ENCODE results near the gene LY6G5C.

The LY6G5C gene

DNA sequence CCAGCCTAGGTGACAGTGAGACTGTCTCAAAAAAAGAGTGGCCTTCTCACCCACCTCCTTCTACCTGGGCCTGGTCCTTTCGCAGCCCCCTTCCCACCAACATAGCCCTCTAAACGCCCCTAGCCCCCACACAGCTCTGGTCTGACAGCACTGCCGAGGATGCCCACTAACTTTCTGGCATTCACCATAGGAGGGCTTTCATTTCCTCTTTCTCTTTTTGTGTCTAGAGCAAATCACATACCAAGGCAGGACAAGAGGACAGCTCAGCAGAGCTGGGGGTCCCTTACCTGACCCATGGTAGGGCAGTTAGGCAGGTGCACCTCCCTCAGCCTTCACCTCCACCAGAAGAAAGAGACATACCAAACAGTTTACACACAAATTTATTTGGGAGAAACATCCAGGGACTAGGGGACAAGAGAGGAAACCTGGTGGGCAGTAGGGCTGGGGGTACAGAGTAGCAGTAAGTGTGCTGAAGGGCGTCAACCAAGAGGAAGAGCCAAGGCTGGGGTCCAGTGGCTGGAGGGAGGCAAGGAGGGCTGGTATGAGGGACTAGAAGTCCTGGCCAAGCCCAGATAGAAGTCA is 4.5 kb downstream of the LY6G5C start:
- DNase-seq (ENCODE audit: low spot score) = no peak
- TF ChIP-seq, protein P1, sequence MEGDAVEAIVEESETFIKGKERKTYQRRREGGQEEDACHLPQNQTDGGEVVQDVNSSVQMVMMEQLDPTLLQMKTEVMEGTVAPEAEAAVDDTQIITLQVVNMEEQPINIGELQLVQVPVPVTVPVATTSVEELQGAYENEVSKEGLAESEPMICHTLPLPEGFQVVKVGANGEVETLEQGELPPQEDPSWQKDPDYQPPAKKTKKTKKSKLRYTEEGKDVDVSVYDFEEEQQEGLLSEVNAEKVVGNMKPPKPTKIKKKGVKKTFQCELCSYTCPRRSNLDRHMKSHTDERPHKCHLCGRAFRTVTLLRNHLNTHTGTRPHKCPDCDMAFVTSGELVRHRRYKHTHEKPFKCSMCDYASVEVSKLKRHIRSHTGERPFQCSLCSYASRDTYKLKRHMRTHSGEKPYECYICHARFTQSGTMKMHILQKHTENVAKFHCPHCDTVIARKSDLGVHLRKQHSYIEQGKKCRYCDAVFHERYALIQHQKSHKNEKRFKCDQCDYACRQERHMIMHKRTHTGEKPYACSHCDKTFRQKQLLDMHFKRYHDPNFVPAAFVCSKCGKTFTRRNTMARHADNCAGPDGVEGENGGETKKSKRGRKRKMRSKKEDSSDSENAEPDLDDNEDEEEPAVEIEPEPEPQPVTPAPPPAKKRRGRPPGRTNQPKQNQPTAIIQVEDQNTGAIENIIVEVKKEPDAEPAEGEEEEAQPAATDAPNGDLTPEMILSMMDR (IDR thresholded peaks at IDR 0.05; ENCODE audit: extremely low read depth, missing control alignments) = no peak

DNA sequence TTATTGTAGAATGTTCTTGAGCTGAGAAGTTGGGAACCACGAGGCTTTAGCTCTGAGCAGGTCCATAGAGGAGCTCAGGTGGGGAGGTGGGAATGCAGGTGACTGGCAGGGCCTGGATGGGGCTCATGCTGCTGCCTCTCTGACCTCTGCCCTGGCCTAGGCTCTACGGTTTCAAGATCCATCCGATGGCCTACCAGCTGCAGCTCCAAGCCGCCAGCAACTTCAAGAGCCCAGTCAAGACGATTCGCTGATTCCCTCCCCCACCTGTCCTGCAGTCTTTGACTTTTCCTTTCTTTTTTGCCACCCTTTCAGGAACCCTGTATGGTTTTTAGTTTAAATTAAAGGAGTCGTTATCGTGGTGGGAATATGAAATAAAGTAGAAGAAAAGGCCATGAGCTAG is 11.2 kb downstream of the LY6G5C start, which contains the start of gene LY6G5B:
LY6G5B (plus strand) TSS at position 301 of the 400 bp plus-strand sequence. CDS start 975 bp downstream, outside the sequence.
- TF ChIP-seq, protein P1 (IDR thresholded peaks at IDR 0.05; ENCODE audit: extremely low read depth, missing control alignments) = no peak

DNA sequence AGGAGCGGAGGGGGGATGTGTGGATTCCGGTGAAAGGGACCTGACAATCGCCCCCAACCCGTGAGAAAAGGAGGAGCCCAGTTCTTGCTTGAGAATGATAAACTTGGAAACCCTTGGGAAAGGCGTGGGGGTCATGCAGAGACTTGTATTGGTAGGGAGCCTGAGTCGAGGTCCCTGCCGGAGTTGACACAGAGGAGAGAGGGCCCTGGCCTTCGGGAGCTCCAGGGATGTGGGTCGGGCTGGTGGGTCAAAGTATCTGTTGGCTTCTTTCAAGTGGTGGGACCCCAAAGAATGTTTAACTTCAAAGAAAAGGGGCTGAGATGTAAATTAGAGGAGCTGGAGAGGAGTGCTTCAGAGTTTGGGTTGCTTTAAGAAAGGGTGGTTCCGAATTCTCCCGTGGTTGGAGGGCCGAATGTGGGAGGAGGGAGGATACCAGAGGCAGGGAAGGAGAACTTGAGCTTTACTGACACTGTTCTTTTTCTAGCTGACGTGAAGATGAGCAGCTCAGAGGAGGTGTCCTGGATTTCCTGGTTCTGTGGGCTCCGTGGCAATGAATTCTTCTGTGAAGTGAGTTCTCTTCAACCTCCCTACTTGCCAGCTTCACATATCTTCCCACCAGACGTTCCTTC is 14.4 kb downstream of the LY6G5C start:
- TF ChIP-seq, protein P1 (IDR thresholded peaks at IDR 0.05; ENCODE audit: extremely low read depth, missing control alignments) = no peak
- no peak for DNase-seq (ENCODE audit: low spot score)

More for the DNA sequence above, 11.2 kb downstream of the LY6G5C start, which contains the start of gene LY6G5B:
- DNase-seq (ENCODE audit: low spot score) = no peak

DNA sequence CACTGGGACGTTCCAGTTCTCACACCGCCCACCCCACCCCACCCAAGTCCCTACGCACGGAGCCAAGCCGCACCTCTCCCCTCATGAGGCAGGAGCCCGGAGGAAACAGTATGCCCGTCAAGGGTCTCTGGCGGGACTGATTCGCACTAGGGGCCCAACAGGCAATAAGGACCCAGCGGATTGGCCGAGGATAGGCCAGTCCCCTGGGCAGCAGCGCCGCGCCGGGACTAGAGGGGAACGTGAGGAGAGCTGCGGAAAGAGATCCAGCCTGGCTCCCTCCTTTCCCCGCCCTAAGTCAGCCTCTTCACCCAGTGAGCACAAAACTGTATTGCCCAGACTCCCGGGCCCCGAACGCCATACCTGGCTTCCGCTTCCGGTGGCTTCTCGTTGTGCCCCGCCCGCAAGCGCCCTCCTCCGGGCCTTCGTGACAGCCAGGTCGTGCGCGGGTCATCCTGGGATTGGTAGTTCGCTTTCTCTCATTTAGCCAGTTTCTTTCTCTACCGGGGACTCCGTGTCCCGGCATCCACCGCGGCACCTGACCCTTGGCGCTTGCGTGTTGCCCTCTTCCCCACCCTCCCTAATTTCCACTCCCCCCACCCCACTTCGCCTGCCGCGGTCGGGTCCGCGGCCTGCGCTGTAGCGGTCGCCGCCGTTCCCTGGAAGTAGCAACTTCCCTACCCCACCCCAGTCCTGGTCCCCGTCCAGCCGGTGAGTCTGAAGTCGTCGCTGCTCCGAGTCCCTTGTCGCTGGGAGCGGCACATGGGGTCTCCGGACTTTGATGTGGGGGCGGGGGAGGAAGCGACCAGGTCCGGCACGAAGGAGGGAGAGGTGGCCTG is 15.1 kb downstream of the LY6G5C start, which contains the start of gene CSNK2B:
CSNK2B (plus strand) TSS at position 580 of the 836 bp plus-strand sequence. CDS start 752 bp downstream, outside the sequence.
- peak; percentile 95 for DNase-seq (ENCODE audit: low spot score)
- TF ChIP-seq, protein P1 (IDR thresholded peaks at IDR 0.05; ENCODE audit: extremely low read depth, missing control alignments) = no peak

DNA sequence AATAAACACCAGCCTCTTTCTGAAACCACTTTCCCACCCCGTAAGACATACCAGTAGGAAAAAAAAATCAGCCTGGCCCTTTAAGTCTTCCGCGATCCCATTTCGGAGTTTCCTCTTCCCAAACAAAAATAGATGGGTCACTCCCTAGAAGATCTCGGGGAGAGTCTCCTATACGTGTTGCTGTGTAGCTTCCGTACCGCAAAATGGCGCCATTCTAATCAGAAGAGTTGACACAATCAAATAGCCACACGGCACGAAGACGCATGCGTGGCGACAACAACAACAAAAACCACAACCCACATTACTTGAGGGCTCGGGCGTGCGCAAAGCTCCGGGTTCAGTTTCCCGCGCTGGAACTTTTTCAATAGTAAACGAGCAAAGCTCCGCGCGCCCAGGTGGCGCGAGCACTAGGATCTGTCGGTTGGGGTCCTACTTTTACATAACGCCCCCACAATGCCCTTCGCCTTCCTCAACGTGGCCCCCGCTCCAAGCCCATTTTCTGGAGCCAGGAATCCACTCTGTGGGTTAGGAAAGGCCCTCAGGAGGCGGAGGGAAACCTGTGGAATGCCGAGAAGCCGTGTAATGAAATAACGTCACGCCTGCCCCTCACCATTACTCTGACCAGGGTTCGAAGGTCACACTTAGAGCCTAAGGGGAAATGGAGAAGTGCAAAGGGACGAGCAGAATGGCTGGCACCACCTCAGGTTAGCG is 15.9 kb downstream of the LY6G5C start, which contains the start of gene GPANK1:
GPANK1 (minus strand) TSS at position 208 of the 711 bp plus-strand sequence. CDS start 519 bp downstream, outside the sequence.
- TF ChIP-seq, protein P1 (IDR thresholded peaks at IDR 0.05; ENCODE audit: extremely low read depth, missing control alignments) = no peak
- DNase-seq (ENCODE audit: low spot score) = peak; percentile 83

DNA sequence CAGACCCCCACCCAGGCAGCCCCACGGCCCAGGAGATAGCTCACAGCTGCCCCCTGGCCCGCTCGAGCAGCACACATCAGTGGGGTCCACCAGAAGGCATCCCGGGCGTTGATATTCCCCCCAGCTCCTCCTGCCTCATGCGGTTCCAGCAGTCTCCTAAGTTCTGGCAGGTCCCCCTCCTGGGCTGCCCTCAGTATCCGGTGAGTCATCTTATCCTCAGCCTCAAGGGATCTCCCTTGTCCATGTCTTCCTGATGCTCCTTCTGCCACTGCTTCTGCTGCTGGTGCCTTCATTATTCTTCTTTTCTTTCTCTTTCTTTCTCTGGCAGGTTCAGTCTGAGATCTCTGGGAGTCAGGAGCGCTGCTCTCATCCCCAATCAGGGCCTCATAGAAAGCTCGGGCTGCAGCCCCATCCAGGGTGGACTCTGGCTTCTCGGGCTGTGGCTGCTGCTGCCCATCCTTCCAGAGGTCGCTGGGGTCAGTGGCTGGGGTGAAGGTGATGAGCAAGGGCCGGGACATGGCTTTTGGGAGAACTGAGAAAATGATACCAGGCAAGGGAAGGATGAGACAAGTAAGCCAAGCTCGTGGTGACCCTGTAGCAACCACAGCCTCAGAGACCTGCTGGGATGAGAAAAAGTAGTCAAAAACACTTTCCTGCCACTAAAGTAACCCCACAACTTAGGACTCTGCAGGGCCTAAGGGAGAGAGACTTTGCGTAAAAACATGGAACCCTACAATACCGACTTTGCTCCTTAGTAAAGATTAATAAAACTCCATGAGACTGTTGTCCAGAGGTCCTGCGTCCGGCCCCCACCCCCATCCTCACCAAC is 16.7 kb downstream of the LY6G5C start:
- TF ChIP-seq, protein P1 (IDR thresholded peaks at IDR 0.05; ENCODE audit: extremely low read depth, missing control alignments) = peak; percentile 15
- no peak for DNase-seq (ENCODE audit: low spot score)
